Sigmoid colon (tissue), 4 donors: Measurements from ENCODE around the gene SUPT6H.

ENCODE experiments used
- EP300 ChIP-seq, 4 donors: sonication (generic); formaldehyde crosslinking; IDR thresholded peaks; one replicate each; pipeline ENCODE4 v1.6.1; 2017; ENCODE audit warnings: antibody characterized with exemption in 4 of 4
- POLR2A ChIP-seq, 2 donors: fragments of 450-650 bp; IDR thresholded peaks; one replicate each; pipeline ENCODE4 v1.6.1; 2016; ENCODE audit warnings: antibody characterized with exemption in 2 of 2, mild to moderate bottlenecking in 2 of 2, moderate library complexity in 2 of 2
- POLR2AphosphoS5 ChIP-seq, 4 donors: sonication (generic); formaldehyde crosslinking; IDR thresholded peaks; one replicate each; pipeline ENCODE4 v1.6.1; 2017; ENCODE audit warnings: antibody characterized with exemption in 4 of 4
- TF ChIP-seq, protein P1 (sequence below), 4 experiments: fragments of 450-650 bp in 3 of 4; fragments of 200-600 bp in 1 of 4; IDR thresholded peaks; one replicate each; pipeline ENCODE4 v1.5.1; 2016 to 2019; ENCODE audit warnings: antibody characterized with exemption in 4 of 4, mild to moderate bottlenecking in 3 of 4, moderate library complexity in 2 of 4

GRCh38 chr17:28612531-28612930 lies 49.5 kb upstream of the SUPT6H start:
- TF ChIP-seq, protein P1, sequence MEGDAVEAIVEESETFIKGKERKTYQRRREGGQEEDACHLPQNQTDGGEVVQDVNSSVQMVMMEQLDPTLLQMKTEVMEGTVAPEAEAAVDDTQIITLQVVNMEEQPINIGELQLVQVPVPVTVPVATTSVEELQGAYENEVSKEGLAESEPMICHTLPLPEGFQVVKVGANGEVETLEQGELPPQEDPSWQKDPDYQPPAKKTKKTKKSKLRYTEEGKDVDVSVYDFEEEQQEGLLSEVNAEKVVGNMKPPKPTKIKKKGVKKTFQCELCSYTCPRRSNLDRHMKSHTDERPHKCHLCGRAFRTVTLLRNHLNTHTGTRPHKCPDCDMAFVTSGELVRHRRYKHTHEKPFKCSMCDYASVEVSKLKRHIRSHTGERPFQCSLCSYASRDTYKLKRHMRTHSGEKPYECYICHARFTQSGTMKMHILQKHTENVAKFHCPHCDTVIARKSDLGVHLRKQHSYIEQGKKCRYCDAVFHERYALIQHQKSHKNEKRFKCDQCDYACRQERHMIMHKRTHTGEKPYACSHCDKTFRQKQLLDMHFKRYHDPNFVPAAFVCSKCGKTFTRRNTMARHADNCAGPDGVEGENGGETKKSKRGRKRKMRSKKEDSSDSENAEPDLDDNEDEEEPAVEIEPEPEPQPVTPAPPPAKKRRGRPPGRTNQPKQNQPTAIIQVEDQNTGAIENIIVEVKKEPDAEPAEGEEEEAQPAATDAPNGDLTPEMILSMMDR (IDR thresholded peaks at IDR 0.05): no peak
- TF ChIP-seq EP300 (IDR thresholded peaks at IDR 0.05) (no peak), POLR2AphosphoS5 (IDR thresholded peaks at IDR 0.05) (no peak), POLR2A (IDR thresholded peaks at IDR 0.05) (no peak)
